Psoas muscle (tissue), 8 donors: ENCODE measurements around the gene LRFN2. TPM values are rescaled to one million over a fixed set of nuclear protein-coding genes. Genes with fewer than 3 reads are reported as not detected.
A peak's percentile ranks its signal among the peaks of the same experiment; 100 is the strongest.

Experiments
- ATAC-seq, 4 donors: fragments of 200-7000 bp; cut with Tn5 transposase; one replicate each; pipeline ENCODE4 v1.9.1; 2020; ENCODE audit warnings: moderate library complexity in 3 of 4, mild to moderate bottlenecking in 2 of 4
- DNase-seq, 2 donors: peaks; one replicate each; pipeline ENCODE4 v3.0.0-alpha.2; 2020
- H3K27ac ChIP-seq: fragments of 200-600 bp; one replicate; pipeline ENCODE4 v1.8.0; 2022
- H3K27me3 ChIP-seq, 3 donors: fragments of 200-600 bp in 1 of 3; one replicate each; pipeline versions ENCODE4 v1.6.1 to v1.8.0; 2013 to 2022; ENCODE audit warnings: low read length in 2 of 3, mild to moderate bottlenecking in 2 of 3, moderate library complexity in 1 of 3; ENCODE audit not compliant: insufficient read depth in 3 of 3
- H3K36me3 ChIP-seq, 2 donors: fragments of 200-600 bp in 1 of 2; one replicate each; pipeline versions ENCODE4 v1.6.1 to v1.8.0; 2013 to 2022; ENCODE audit warnings: low read depth in 1 of 2, mild to moderate bottlenecking in 1 of 2, moderate library complexity in 1 of 2; ENCODE audit not compliant: insufficient read depth in 1 of 2
- H3K4me1 ChIP-seq: fragments of 200-600 bp; one replicate; pipeline ENCODE4 v1.8.0; 2022
- H3K4me3 ChIP-seq: fragments of 200-600 bp; one replicate; pipeline ENCODE4 v1.8.0; 2022; ENCODE audit warnings: mild to moderate bottlenecking
- H3K9me3 ChIP-seq: fragments of 200-600 bp; one replicate; pipeline ENCODE4 v1.8.0; 2022
- WGBS, 3 donors: extraction: QIAGEN DNeasy Blood & Tissue Kit; methylation state at CpG; one replicate each; pipeline versions ENCODE4 v1.1.6 to v1.1.7; 2013; 5-methylcytosine and 5-hydroxymethylcytosine counted together
- intact Hi-C, 2 donors: fragments of 100-400 bp; cut with DNase I; formaldehyde crosslinking; loops; one replicate each; pipeline versions ENCODE4 v1.11.0 to v1.14.2; 2022
- polyA plus RNA-seq, 3 donors: library from polyadenylated mRNA; stranded (reverse); fragments of 200-250 nt; gene quantifications; one replicate each; pipeline ENCODE4 v1.2.3, GENCODE V29; 2013
- total RNA-seq, 4 donors: library from RNA; stranded (reverse); fragmentation: NEBNext Ultra II Directional in 2 of 4; extraction: Animal tissue kit (Norgen Biotek cat#: 25700) in 2 of 4; gene quantifications; one replicate each; pipeline versions ENCODE4 v1.2.1 to v1.2.4, GENCODE V29; 2021 to 2023
- TF ChIP-seq, protein P1 (sequence below): fragments of 200-600 bp; IDR thresholded peaks from one replicate; pipeline ENCODE4 v1.8.0; 2022; ENCODE audit warnings: antibody characterized with exemption
- donor health status: healthy with polysubstance abuse.
- donor health status: DM: no; HTN: no; CAD: no; lungs with moderate emphysema.
- donor health status: Bipolar disorder and iron deficiency.
- donor health status: healthy.
- donor health status: DM: yes; HTN: yes; CAD: no.
- donor health status: DM: no; HTN: no; CAD: no.
- donor health status: DM: no; HTN: no; CAD: no.
- donor health status: DM: yes; HTN: yes; CAD: no.

Gene LRFN2
- total and polyA plus RNA-seq, 7 donors, result 0.06 TPM; not detected in 6

DNA sequence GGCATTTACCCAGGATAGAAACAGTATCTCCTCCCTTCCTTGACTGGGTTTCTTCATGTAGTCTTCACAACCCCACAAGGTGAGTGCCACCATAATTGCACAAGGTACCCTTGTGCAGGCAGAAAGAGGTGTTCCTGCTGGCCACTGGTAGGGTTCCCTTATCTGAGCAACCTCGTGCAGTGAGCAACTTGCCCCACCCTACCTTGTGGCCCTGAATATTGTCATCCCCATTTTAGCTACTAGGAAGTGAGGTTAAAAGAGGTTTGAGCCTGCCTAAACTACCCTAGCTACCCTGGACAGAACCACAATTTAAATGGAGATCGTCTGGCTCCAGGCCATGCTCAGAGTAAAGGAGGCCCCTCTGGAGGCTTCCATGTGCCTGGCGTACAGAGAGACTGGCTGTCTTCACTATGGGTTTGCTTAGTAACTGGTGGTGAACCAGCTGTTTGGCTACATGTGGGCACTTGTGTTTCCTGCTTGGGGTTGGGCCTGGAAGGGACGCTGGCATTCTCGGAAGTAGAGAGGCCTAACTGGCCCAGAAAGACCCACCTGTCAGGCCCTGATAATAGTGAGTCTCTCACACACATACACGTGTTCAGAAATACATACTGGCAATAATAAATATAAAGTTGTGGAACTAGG is 148.8 kb downstream of the LRFN2 start:
- Histone ChIP-seq H3K36me3 (no peaks in the 10 kb centered on the region), H3K4me1 (no peaks in the 10 kb centered on the region), H3K4me3 (no peak overlapping the region), H3K27ac (no peak overlapping the region), H3K27me3 (no peaks in the 10 kb centered on the region), H3K9me3 (no peaks in the 10 kb centered on the region)
- DNase-seq, result no peak
- intact Hi-C loops, result no loop called here
- ATAC-seq, result no peak
- TF ChIP-seq, protein P1, sequence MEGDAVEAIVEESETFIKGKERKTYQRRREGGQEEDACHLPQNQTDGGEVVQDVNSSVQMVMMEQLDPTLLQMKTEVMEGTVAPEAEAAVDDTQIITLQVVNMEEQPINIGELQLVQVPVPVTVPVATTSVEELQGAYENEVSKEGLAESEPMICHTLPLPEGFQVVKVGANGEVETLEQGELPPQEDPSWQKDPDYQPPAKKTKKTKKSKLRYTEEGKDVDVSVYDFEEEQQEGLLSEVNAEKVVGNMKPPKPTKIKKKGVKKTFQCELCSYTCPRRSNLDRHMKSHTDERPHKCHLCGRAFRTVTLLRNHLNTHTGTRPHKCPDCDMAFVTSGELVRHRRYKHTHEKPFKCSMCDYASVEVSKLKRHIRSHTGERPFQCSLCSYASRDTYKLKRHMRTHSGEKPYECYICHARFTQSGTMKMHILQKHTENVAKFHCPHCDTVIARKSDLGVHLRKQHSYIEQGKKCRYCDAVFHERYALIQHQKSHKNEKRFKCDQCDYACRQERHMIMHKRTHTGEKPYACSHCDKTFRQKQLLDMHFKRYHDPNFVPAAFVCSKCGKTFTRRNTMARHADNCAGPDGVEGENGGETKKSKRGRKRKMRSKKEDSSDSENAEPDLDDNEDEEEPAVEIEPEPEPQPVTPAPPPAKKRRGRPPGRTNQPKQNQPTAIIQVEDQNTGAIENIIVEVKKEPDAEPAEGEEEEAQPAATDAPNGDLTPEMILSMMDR, result no peak
- WGBS, 3 donors, result 66 to 80% (median 70%) methylated on average over 6 of the region's 6 CpGs

DNA sequence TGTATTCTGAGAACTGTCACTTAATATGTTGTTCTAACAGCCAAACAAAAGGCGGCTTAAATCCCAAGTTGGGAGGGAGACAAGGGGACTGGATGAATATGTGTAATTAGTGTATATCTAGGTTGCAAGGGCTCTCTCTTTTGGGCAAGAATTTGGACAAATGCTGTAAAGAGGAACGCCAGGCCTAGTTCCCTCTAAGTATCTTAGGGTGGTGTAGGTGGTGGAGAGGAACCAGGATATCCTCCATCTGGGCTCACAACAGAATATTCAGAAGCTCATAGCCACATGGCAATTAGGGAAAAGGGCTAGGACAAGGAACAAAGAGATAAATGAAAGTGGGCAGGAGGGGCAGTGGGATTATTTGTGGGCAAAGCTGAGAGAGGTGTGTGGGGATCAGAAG is 149.5 kb downstream of the LRFN2 start:
- TF ChIP-seq, protein P1, result no peak
- Histone ChIP-seq H3K4me1 (no peaks in the 10 kb centered on the region), H3K27ac (no peak overlapping the region), H3K4me3 (no peak overlapping the region), H3K27me3 (no peaks in the 10 kb centered on the region), H3K9me3 (no peaks in the 10 kb centered on the region), H3K36me3 (no peaks in the 10 kb centered on the region)
- no peak for ATAC-seq
- intact Hi-C loops, result no loop called here
- no peak for DNase-seq
- 82 to 89% (median 85%) methylated on average over 2 of the region's 2 CpGs for WGBS, 3 donors

DNA sequence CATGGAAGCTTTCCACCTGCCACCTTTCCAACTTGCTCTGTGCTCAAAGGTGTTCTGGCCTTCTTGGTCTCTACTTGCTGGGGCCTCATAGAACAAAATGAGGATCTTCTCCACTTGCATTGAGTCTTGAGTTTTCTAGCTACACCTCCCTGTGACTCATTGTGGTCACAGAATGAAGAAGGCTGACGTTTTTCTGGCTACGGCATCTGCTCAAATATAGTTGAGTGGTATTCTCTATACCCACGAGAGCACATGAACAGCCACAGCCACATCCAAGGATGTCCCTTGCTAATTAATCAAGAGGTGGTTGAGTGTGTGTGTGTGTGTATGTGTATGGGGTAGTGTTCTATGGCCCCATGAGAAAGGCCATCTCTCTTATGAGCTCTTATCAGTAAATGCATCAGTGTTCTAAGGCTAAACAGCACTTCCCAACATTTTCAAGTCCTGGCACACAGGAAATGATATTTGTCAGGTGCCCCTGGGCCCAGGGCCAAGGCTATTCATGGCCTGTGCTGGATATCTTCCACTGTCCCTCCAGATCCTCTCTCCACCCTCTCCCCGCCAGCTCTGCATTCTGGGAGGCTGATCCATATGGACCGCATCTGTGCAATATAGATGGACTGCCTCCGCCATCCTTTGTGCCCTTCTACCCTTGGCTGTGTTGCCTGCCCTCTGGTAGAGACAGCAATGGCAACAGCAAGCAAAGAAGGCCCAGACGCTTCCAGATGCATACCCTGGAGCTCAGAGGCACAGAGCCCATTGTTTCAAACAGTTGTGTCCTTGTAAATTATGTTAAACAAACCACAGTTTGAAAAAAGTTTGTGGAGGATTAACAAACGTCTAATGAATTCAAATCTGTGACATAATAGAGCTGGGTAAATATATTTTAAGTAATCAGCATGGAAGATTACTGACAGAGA is 150.2 kb downstream of the LRFN2 start:
- intact Hi-C loops, result no loop called here
- H3K9me3 ChIP-seq, result no peaks in the 10 kb centered on the region
- DNase-seq, result no peak
- TF ChIP-seq, protein P1, result no peak
- peak; percentile 42 to 49 (median 47) for ATAC-seq
- H3K4me1 ChIP-seq, result no peaks in the 10 kb centered on the region
- H3K27ac ChIP-seq, result no peak overlapping the region
- WGBS, 3 donors, result 65 to 72% (median 66%) methylated on average over 8 of the region's 8 CpGs
- no peak overlapping the region for H3K4me3 ChIP-seq
- H3K36me3 ChIP-seq, result no peaks in the 10 kb centered on the region
- no peaks in the 10 kb centered on the region for H3K27me3 ChIP-seq

DNA sequence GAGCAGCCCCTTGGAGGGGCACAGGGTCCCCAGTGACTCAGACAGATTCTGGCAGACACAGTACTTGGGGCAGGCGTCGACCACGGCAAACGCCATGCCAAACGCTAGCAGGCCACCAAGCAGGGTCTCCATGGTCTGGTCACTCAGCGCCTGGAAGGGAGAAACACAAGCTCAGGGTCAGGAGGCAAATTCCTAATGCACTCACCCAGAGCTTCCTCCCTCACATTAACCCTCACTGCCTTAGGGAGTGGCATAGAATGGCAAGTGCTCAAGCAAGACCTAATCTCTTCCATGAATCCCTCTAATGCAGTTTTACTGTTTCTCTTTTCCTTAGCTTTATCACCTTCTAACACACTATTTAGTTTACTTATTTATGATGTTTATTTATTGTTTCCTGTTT is 154.2 kb downstream of the LRFN2 start:
- TF ChIP-seq, protein P1, result no peak
- Histone ChIP-seq H3K4me3 (no peak overlapping the region), H3K4me1 (no peaks in the 10 kb centered on the region), H3K9me3 (no peaks in the 10 kb centered on the region), H3K36me3 (no peaks in the 10 kb centered on the region), H3K27me3 (no peaks in the 10 kb centered on the region), H3K27ac (no peak overlapping the region)
- intact Hi-C loops, result no loop called here
- DNase-seq, result no peak
- ATAC-seq, result no peak
- WGBS, 3 donors, result 82 to 85% (median 85%) methylated on average over 6 of the region's 6 CpGs
